Measurements from ENCODE around the gene MGLL. TPM values are rescaled to one million over a fixed set of nuclear protein-coding genes. Genes with fewer than 3 reads are reported as not detected.

The MGLL gene
- total RNA-seq, 1 donor from 2014 or later, result 82.2 TPM

GRCh38 chr3:127745656-127746399 is 76.5 kb downstream of the MGLL start:
- H3K4me3 ChIP-seq (ENCODE audit: low read depth, low read length), result no peak overlapping the region
- TF ChIP-seq CTCF (conservative IDR thresholded peaks at IDR 0.05; ENCODE audit: low read depth, low read length), result no peak
- DNase-seq (ENCODE audit: low read depth), result no peak

- H3K4me3 ChIP-seq (ENCODE audit: low read depth, low read length), result no peak overlapping the region
- no peak for TF ChIP-seq CTCF (conservative IDR thresholded peaks at IDR 0.05; ENCODE audit: low read depth, low read length)
- DNase-seq (ENCODE audit: low read depth), result no peak
Observed at GRCh38 chr3:127744875-127745274, 77.4 kb downstream of the MGLL start.

GRCh38 chr3:127744253-127744815 is 78.0 kb downstream of the MGLL start:
- no peak for TF ChIP-seq CTCF (conservative IDR thresholded peaks at IDR 0.05; ENCODE audit: low read depth, low read length)
- DNase-seq (ENCODE audit: low read depth), result no peak
- H3K4me3 ChIP-seq (ENCODE audit: low read depth, low read length), result no peak overlapping the region

- no peak for DNase-seq (ENCODE audit: low read depth)
- no peak for TF ChIP-seq CTCF (conservative IDR thresholded peaks at IDR 0.05; ENCODE audit: low read depth, low read length)
- no peak overlapping the region for H3K4me3 ChIP-seq (ENCODE audit: low read depth, low read length)
Observed at GRCh38 chr3:127743351-127744252, 78.7 kb downstream of the MGLL start.

GRCh38 chr3:127742580-127742979 is 79.7 kb downstream of the MGLL start:
- DNase-seq (ENCODE audit: low read depth), result no peak
- no peak overlapping the region for H3K4me3 ChIP-seq (ENCODE audit: low read depth, low read length)
- TF ChIP-seq CTCF (conservative IDR thresholded peaks at IDR 0.05; ENCODE audit: low read depth, low read length), result no peak

GRCh38 chr3:127741690-127742089 is 80.6 kb downstream of the MGLL start:
- no peak for TF ChIP-seq CTCF (conservative IDR thresholded peaks at IDR 0.05; ENCODE audit: low read depth, low read length)
- DNase-seq (ENCODE audit: low read depth), result no peak
- no peak overlapping the region for H3K4me3 ChIP-seq (ENCODE audit: low read depth, low read length)
